GM19043 (cell line): Measurements from ENCODE around the gene SNX25.

Source experiments
- ATAC-seq: cut with Tn5 transposase; IDR thresholded peaks from one replicate; pipeline ENCODE4 v1.9.1; 2021; ENCODE audit warnings: low read depth; ENCODE audit not compliant: unreplicated experiment

The SNX25 gene

GRCh38 chr4:185370268-185370949 is 161.0 kb downstream of the SNX25 start:
- no peak for ATAC-seq

GRCh38 chr4:185371702-185372101 is 162.3 kb downstream of the SNX25 start:
- no peak for ATAC-seq

GRCh38 chr4:185374027-185374426 is 164.6 kb downstream of the SNX25 start:
- no peak for ATAC-seq

GRCh38 chr4:185374573-185374972 is 165.2 kb downstream of the SNX25 start:
- no peak for ATAC-seq

- ATAC-seq, result no peak
Observed at GRCh38 chr4:185378264-185378663, 168.9 kb downstream of the SNX25 start.

- ATAC-seq, result no peak
Observed at GRCh38 chr4:185379326-185380295, 170.2 kb downstream of the SNX25 start.

- ATAC-seq, result no peak
Observed at GRCh38 chr4:185380320-185380719, 170.9 kb downstream of the SNX25 start.

GRCh38 chr4:185381288-185382196 is 172.1 kb downstream of the SNX25 start:
- no peak for ATAC-seq

GRCh38 chr4:185382754-185383153 is 173.4 kb downstream of the SNX25 start:
- no peak for ATAC-seq

GRCh38 chr4:185383451-185383850 is 174.1 kb downstream of the SNX25 start:
- ATAC-seq, result no peak

GRCh38 chr4:185384061-185384460 is 174.7 kb downstream of the SNX25 start:
- no peak for ATAC-seq

GRCh38 chr4:185384930-185385331 is 175.5 kb downstream of the SNX25 start:
- no peak for ATAC-seq

GRCh38 chr4:185387957-185388356 is 178.6 kb downstream of the SNX25 start:
- no peak for ATAC-seq

- ATAC-seq, result no peak
Observed at GRCh38 chr4:185390941-185391340, 181.5 kb downstream of the SNX25 start.

- ATAC-seq, result no peak
Observed at GRCh38 chr4:185392156-185392555, 182.8 kb downstream of the SNX25 start.

- no peak for ATAC-seq
Observed at GRCh38 chr4:185394568-185395237, 185.3 kb downstream of the SNX25 start.

GRCh38 chr4:185395238-185395955 is 186.0 kb downstream of the SNX25 start, which contains the start of gene LRP2BP:
Gene LRP2BP (minus strand): TSS chr4:185395924. CDS start chr4:185378186, 17,738 bp downstream.
- ATAC-seq, result no peak

GRCh38 chr4:185395956-185396723 is 186.7 kb downstream of the SNX25 start:
- ATAC-seq, result peak; percentile 73
